Chondrocyte (in vitro differentiated cells): ENCODE data around the gene SEMA5A. TPM values are rescaled to one million over a fixed set of nuclear protein-coding genes. Genes with fewer than 3 reads are reported as not detected.

Source experiments
- DNase-seq: peaks from one replicate; pipeline ENCODE4 v3.0.0; 2021; ENCODE audit warnings: mixed read lengths, low spot score
- H3K27ac Mint-ChIP-seq: one replicate; pipeline ENCODE4 v1.8.0; 2021; ENCODE audit warnings: mild to moderate bottlenecking, moderate library complexity, mixed read lengths; ENCODE audit not compliant: unreplicated experiment
- H3K27me3 Mint-ChIP-seq: 2 replicates; pipeline ENCODE4 v1.8.0; 2021; ENCODE audit warnings: low read depth, mixed read lengths
- H3K36me3 Mint-ChIP-seq: 2 replicates; pipeline ENCODE4 v1.8.0; 2021; ENCODE audit warnings: low read depth, mixed read lengths
- H3K4me1 Mint-ChIP-seq: 2 replicates; pipeline ENCODE4 v1.8.0; 2021; ENCODE audit warnings: low read depth, mild to moderate bottlenecking, mixed read lengths
- H3K4me3 Mint-ChIP-seq: one replicate; pipeline ENCODE4 v1.8.0; 2021; ENCODE audit warnings: mild to moderate bottlenecking, moderate library complexity, mixed read lengths; ENCODE audit not compliant: unreplicated experiment
- H3K9me3 Mint-ChIP-seq: 2 replicates; pipeline ENCODE4 v1.8.0; 2021; ENCODE audit warnings: low read depth, mixed read lengths
- total RNA-seq: library from RNA; stranded (reverse); gene quantifications from 3 replicates; pipeline ENCODE4 v1.2.1, GENCODE V29; 2021
- TF ChIP-seq, protein P1 (sequence below): fragments of 200-600 bp; sonication (generic); IDR thresholded peaks from 2 replicates; pipeline ENCODE4 v1.5.0; 2021; ENCODE audit warnings: antibody characterized with exemption, mild to moderate bottlenecking, moderate library complexity

The SEMA5A gene
- total RNA-seq, 1 donor from 2014 or later = 249 TPM

DNA sequence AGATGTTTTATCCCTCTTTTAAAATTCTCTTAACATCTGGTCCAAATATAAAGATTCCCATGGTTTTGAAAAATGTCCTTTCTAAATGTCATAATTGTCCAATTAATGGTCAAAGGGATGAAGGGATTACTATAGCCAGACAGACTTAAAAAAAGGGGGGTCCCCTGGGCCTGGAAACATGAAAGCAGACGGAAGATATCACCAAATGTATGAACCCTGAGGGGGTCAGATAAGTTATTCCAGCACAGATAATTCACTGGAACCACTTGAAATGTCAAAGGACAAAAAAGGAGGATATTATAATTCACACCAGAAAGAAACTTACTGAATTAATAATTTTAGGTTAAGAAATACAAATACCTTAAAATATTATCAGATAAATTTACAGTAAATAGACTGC is 155.8 kb downstream of the SEMA5A start:
- H3K27ac Mint-ChIP-seq = no peak overlapping the region
- no peak for DNase-seq
- no peak overlapping the region for H3K4me3 Mint-ChIP-seq
- H3K9me3 Mint-ChIP-seq = no peaks in the 10 kb centered on the region
- peaks cover 31% of the 10 kb centered on the region for H3K4me1 Mint-ChIP-seq
- peaks cover 11% of the 10 kb centered on the region for H3K36me3 Mint-ChIP-seq
- H3K27me3 Mint-ChIP-seq = no peaks in the 10 kb centered on the region
- TF ChIP-seq, protein P1, sequence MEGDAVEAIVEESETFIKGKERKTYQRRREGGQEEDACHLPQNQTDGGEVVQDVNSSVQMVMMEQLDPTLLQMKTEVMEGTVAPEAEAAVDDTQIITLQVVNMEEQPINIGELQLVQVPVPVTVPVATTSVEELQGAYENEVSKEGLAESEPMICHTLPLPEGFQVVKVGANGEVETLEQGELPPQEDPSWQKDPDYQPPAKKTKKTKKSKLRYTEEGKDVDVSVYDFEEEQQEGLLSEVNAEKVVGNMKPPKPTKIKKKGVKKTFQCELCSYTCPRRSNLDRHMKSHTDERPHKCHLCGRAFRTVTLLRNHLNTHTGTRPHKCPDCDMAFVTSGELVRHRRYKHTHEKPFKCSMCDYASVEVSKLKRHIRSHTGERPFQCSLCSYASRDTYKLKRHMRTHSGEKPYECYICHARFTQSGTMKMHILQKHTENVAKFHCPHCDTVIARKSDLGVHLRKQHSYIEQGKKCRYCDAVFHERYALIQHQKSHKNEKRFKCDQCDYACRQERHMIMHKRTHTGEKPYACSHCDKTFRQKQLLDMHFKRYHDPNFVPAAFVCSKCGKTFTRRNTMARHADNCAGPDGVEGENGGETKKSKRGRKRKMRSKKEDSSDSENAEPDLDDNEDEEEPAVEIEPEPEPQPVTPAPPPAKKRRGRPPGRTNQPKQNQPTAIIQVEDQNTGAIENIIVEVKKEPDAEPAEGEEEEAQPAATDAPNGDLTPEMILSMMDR = no peak

DNA sequence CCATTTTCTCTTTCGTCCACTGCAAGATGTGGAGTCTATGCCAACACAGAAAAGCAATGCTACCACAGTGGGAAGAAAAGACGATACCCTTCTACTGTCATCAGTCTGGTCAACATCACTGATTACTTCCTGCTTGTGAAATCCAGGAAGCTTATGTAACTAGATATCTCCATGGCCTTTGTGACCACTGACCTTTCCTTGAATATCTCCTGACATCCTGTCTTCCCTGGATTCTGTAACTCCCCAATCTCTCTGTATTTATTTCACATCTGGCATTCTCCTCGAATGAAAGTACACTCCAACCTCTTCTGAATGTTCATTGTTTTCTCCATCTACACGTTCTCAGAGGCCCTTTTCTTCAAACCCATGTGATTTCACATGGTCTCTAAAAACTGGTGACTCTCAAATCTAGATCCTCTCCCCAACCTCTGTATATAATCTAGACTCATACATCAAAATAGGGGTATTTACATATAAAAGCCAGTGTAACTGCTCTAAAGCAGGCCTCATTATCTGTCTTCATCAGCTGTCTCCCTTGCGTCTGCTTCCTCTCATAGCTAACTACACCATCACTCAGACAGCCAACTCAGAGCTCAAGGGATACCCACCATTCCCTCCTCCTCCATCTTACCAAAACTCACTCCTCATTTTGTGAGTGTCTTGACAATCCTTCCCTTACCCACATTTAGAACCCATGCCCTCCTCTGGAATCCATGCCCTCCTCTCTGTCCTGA is 156.8 kb downstream of the SEMA5A start:
- DNase-seq = no peak
- Mint-ChIP-seq H3K27ac (peak overlapping the region; percentile 8), H3K36me3 (peaks cover 11% of the 10 kb centered on the region), H3K9me3 (no peaks in the 10 kb centered on the region), H3K27me3 (no peaks in the 10 kb centered on the region), H3K4me3 (no peak overlapping the region), H3K4me1 (peaks cover 27% of the 10 kb centered on the region)
- TF ChIP-seq, protein P1 = no peak

DNA sequence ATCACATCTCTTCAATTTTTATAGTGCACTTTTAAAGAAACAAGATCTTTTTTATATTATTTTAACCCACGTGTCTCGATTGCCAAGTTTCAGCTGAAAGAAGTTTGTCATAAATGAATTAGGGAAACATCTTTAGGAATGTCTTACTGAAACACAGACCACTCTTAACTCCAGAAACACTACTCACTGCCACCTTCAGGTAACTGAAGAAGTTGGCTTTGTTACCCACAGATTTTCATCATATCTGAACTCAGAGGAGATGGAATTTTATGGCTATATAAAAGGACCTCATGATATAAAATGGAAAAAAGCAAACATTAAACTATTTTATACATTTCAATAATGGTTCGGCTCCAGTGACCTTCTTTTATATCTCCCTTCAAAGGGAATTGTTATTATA is 158.0 kb downstream of the SEMA5A start:
- no peak overlapping the region for H3K27ac Mint-ChIP-seq
- H3K4me1 Mint-ChIP-seq = peaks cover 26% of the 10 kb centered on the region

DNA sequence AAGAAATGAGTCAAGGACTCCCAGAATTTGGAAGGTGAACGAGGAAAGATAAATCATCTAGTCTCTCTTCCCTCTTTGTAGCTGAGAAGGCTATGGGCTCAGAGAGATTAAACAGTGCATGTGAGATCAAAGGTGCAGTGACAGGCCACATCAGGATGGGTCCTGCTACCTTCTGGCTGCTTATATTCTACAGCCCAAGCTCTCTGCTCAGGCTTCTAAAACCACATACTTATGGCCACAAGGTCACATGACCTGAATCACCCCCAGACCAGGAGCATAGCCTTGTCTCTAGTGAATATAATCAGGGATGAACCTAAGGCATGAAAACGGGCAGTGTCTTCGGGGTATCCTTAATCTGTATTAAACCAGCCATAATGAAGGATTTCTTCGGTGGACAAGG is 158.9 kb downstream of the SEMA5A start:
- DNase-seq = no peak
- H3K27ac Mint-ChIP-seq = peak overlapping the region; percentile 50
- H3K27me3 Mint-ChIP-seq = no peaks in the 10 kb centered on the region
- peaks cover 11% of the 10 kb centered on the region for H3K36me3 Mint-ChIP-seq
- H3K9me3 Mint-ChIP-seq = no peaks in the 10 kb centered on the region
- no peak overlapping the region for H3K4me3 Mint-ChIP-seq
- TF ChIP-seq, protein P1 = no peak
- peaks cover 28% of the 10 kb centered on the region for H3K4me1 Mint-ChIP-seq

More for the DNA sequence above, 158.0 kb downstream of the SEMA5A start:
- Mint-ChIP-seq H3K36me3 (peaks cover 11% of the 10 kb centered on the region), H3K4me3 (no peak overlapping the region), H3K27me3 (no peaks in the 10 kb centered on the region), H3K9me3 (no peaks in the 10 kb centered on the region)
- no peak for DNase-seq
- TF ChIP-seq, protein P1 = peak; percentile 74

DNA sequence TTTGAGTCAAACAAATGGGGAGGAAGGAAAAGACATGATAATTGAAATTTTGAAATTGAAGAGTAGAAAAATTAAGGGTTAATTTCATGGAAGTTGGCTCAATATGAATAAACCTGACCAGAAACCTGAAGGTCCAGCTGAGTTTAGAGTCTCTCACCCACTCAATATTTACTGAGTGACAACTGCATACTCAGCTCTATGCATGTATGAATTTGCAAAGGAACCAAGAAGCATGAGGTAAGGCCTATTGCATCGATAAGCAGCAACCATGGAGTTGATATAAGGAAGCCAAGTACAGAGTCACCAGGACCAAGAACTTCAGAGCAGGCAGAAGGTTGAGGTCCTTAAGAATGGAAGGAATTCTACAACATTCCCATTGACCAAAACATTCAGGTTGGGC is 163.4 kb downstream of the SEMA5A start:
- DNase-seq = no peak
- Mint-ChIP-seq H3K27ac (no peak overlapping the region), H3K36me3 (peaks cover 22% of the 10 kb centered on the region), H3K27me3 (no peaks in the 10 kb centered on the region), H3K9me3 (no peaks in the 10 kb centered on the region), H3K4me1 (peaks cover 13% of the 10 kb centered on the region), H3K4me3 (no peak overlapping the region)
- TF ChIP-seq, protein P1 = no peak
